T-helper 1 cell treated with Interleukin-12 subunit alpha and Interleukin-12 subunit beta and Interleukin-4 antibody, amounts not matched to agents 30 μg/mL and 1 μg/mL, for 36 hours (primary cell): ENCODE results near the gene MRPL55.

Experiments used
- H3K27ac Mint-ChIP-seq: one replicate; pipeline ENCODE4 v1.8.0; 2021; ENCODE audit warnings: mild to moderate bottlenecking, mixed read lengths
- H3K27me3 Mint-ChIP-seq: one replicate; pipeline ENCODE4 v1.8.0; 2021; ENCODE audit warnings: low read depth, mixed read lengths
- H3K36me3 Mint-ChIP-seq: one replicate; pipeline ENCODE4 v1.8.0; 2021; ENCODE audit warnings: low read depth, mixed read lengths
- H3K4me1 Mint-ChIP-seq: one replicate; pipeline ENCODE4 v1.8.0; 2021; ENCODE audit warnings: low read depth, mixed read lengths
- H3K4me3 Mint-ChIP-seq: one replicate; pipeline ENCODE4 v1.8.0; 2021; ENCODE audit warnings: mild to moderate bottlenecking, moderate library complexity, mixed read lengths
- H3K9me3 Mint-ChIP-seq: one replicate; pipeline ENCODE4 v1.8.0; 2021; ENCODE audit warnings: mixed read lengths

MRPL55 gene

GRCh38 chr1:228082214-228082917 is 26.7 kb downstream of the MRPL55 start, which contains the start of gene ARF1:
Gene ARF1 (plus strand): TSS chr1:228082708. CDS start chr1:228097115, 14,407 bp downstream.
- H3K27me3 Mint-ChIP-seq, result no peaks in the 10 kb centered on the region
- H3K4me1 Mint-ChIP-seq, result peaks cover 42% of the 10 kb centered on the region
- no peaks in the 10 kb centered on the region for H3K9me3 Mint-ChIP-seq
- peaks cover 22% of the 10 kb centered on the region for H3K36me3 Mint-ChIP-seq
- H3K27ac Mint-ChIP-seq, result peak within 1 kb of the TSS; percentile 92
- peak within 1 kb of the TSS; percentile 94 for H3K4me3 Mint-ChIP-seq

- peak overlapping the region; percentile 49 for H3K27ac Mint-ChIP-seq
- H3K4me3 Mint-ChIP-seq, result peak overlapping the region; percentile 88
- H3K27me3 Mint-ChIP-seq, result no peaks in the 10 kb centered on the region
- no peaks in the 10 kb centered on the region for H3K9me3 Mint-ChIP-seq
- H3K4me1 Mint-ChIP-seq, result peaks cover 37% of the 10 kb centered on the region
- peaks cover 22% of the 10 kb centered on the region for H3K36me3 Mint-ChIP-seq
Measured at GRCh38 chr1:228081578-228082213, 27.4 kb downstream of the MRPL55 start.

- Mint-ChIP-seq H3K36me3 (peaks cover 22% of the 10 kb centered on the region), H3K27me3 (no peaks in the 10 kb centered on the region), H3K9me3 (no peaks in the 10 kb centered on the region), H3K27ac (peak overlapping the region; percentile 70), H3K4me1 (peaks cover 34% of the 10 kb centered on the region), H3K4me3 (peak overlapping the region; percentile 88)
Measured at GRCh38 chr1:228081144-228081543, 28.0 kb downstream of the MRPL55 start.

GRCh38 chr1:228079601-228080263 is 29.4 kb downstream of the MRPL55 start:
- H3K36me3 Mint-ChIP-seq, result peaks cover 15% of the 10 kb centered on the region
- H3K9me3 Mint-ChIP-seq, result no peaks in the 10 kb centered on the region
- H3K27ac Mint-ChIP-seq, result no peak overlapping the region
- H3K27me3 Mint-ChIP-seq, result no peaks in the 10 kb centered on the region
- H3K4me3 Mint-ChIP-seq, result no peak overlapping the region
- peaks cover 22% of the 10 kb centered on the region for H3K4me1 Mint-ChIP-seq

- Mint-ChIP-seq H3K4me1 (peaks cover 14% of the 10 kb centered on the region), H3K9me3 (no peaks in the 10 kb centered on the region), H3K27me3 (no peaks in the 10 kb centered on the region), H3K27ac (no peak overlapping the region), H3K4me3 (no peak overlapping the region), H3K36me3 (peaks cover 9% of the 10 kb centered on the region)
Measured at GRCh38 chr1:228079013-228079412, 30.1 kb downstream of the MRPL55 start.

- H3K36me3 Mint-ChIP-seq, result no peaks in the 10 kb centered on the region
- H3K9me3 Mint-ChIP-seq, result no peaks in the 10 kb centered on the region
- H3K4me1 Mint-ChIP-seq, result peaks cover 8% of the 10 kb centered on the region
- no peaks in the 10 kb centered on the region for H3K27me3 Mint-ChIP-seq
- no peak overlapping the region for H3K27ac Mint-ChIP-seq
- no peak overlapping the region for H3K4me3 Mint-ChIP-seq
Measured at GRCh38 chr1:228077565-228078330, 31.4 kb downstream of the MRPL55 start.

- Mint-ChIP-seq H3K9me3 (no peaks in the 10 kb centered on the region), H3K4me3 (no peak overlapping the region), H3K27me3 (no peaks in the 10 kb centered on the region), H3K4me1 (peaks cover 8% of the 10 kb centered on the region), H3K36me3 (no peaks in the 10 kb centered on the region), H3K27ac (no peak overlapping the region)
Measured at GRCh38 chr1:228076796-228077430, 32.2 kb downstream of the MRPL55 start.

- no peak overlapping the region for H3K4me3 Mint-ChIP-seq
- no peaks in the 10 kb centered on the region for H3K27me3 Mint-ChIP-seq
- no peaks in the 10 kb centered on the region for H3K9me3 Mint-ChIP-seq
- H3K36me3 Mint-ChIP-seq, result no peaks in the 10 kb centered on the region
- H3K4me1 Mint-ChIP-seq, result peaks cover 4% of the 10 kb centered on the region
- H3K27ac Mint-ChIP-seq, result no peak overlapping the region
Measured at GRCh38 chr1:228075801-228076271, 33.3 kb downstream of the MRPL55 start.

- Mint-ChIP-seq H3K27ac (no peak overlapping the region), H3K4me1 (peaks cover under 1% of the 10 kb centered on the region), H3K4me3 (no peak overlapping the region), H3K36me3 (no peaks in the 10 kb centered on the region), H3K27me3 (no peaks in the 10 kb centered on the region), H3K9me3 (no peaks in the 10 kb centered on the region)
Measured at GRCh38 chr1:228074954-228075730, 34.0 kb downstream of the MRPL55 start.

- Mint-ChIP-seq H3K4me1 (no peaks in the 10 kb centered on the region), H3K4me3 (no peak overlapping the region), H3K36me3 (no peaks in the 10 kb centered on the region), H3K27ac (no peak overlapping the region), H3K27me3 (no peaks in the 10 kb centered on the region), H3K9me3 (no peaks in the 10 kb centered on the region)
Measured at GRCh38 chr1:228073857-228074545, 35.1 kb downstream of the MRPL55 start.

- H3K9me3 Mint-ChIP-seq, result no peaks in the 10 kb centered on the region
- H3K27ac Mint-ChIP-seq, result no peak overlapping the region
- no peaks in the 10 kb centered on the region for H3K36me3 Mint-ChIP-seq
- no peak overlapping the region for H3K4me3 Mint-ChIP-seq
- H3K4me1 Mint-ChIP-seq, result no peaks in the 10 kb centered on the region
- no peaks in the 10 kb centered on the region for H3K27me3 Mint-ChIP-seq
Measured at GRCh38 chr1:228073061-228073856, 35.8 kb downstream of the MRPL55 start.

- Mint-ChIP-seq H3K4me1 (no peaks in the 10 kb centered on the region), H3K36me3 (no peaks in the 10 kb centered on the region), H3K27me3 (no peaks in the 10 kb centered on the region), H3K4me3 (no peak overlapping the region), H3K9me3 (no peaks in the 10 kb centered on the region), H3K27ac (no peak overlapping the region)
Measured at GRCh38 chr1:228072658-228073043, 36.4 kb downstream of the MRPL55 start.
